Stimulated activated CD4-positive, alpha-beta T cell treated with anti-CD3 and anti-CD28 coated beads, Interleukin-12 subunit alpha, Interleukin-12 subunit beta, amount 100 ng/mL, for 24 hours (primary cell): ENCODE measurements around the gene EIPR1.
A peak's percentile ranks its signal among the peaks of the same experiment; 100 is the strongest.

ENCODE experiments used
- DNase-seq, 2 experiments: peaks; one replicate each; pipeline ENCODE4 v3.0.0-alpha.2; 2020; ENCODE audit warnings: low read depth in 2 of 2

EIPR1 gene

DNA sequence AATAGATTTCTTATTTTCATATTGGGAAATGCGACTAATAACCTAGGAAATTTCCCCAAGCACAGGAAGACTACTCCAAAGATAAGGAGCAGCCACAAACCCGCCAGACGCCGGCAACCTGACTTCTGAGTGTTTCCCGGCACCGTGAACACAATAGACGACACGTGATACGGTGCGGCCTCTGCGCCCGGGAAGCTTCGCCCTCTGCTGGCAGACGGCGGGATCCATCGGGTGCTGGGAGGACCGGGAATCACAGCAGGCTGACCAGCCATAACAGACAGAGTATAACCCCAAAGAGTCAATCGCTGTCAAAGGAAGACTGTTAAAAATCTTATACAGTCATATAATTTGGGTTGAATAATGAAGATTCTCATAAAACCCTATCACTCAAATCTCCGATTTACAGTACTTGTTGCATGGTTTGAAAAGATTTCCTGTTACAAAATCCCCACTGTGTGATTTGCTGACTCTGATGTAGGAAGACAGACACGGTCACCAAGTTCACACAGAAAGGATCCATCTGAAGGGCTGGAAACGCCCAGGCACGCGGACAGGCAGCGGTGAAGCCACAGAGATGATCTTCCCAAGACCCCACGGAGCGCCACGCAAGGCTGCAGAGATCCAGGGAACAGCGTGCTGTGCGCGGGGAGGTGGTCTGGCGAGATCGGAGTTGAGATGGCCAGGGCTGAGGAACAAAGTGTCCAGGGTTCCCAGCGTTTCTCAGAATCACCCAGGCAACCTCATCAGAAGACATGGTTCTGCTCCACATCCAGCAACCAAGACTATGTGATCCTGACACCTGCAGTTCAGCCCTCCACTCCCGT lies 73.8 kb downstream of the EIPR1 start:
- peak; percentile 66 to 74 for DNase-seq

GRCh38 chr2:3302751-3303582 lies 74.7 kb downstream of the EIPR1 start:
- DNase-seq = no peak

- no peak for DNase-seq
Measured at GRCh38 chr2:3302421-3302750, 75.2 kb downstream of the EIPR1 start.

- DNase-seq = no peak
Measured at GRCh38 chr2:3301001-3301400, 76.6 kb downstream of the EIPR1 start.

DNA sequence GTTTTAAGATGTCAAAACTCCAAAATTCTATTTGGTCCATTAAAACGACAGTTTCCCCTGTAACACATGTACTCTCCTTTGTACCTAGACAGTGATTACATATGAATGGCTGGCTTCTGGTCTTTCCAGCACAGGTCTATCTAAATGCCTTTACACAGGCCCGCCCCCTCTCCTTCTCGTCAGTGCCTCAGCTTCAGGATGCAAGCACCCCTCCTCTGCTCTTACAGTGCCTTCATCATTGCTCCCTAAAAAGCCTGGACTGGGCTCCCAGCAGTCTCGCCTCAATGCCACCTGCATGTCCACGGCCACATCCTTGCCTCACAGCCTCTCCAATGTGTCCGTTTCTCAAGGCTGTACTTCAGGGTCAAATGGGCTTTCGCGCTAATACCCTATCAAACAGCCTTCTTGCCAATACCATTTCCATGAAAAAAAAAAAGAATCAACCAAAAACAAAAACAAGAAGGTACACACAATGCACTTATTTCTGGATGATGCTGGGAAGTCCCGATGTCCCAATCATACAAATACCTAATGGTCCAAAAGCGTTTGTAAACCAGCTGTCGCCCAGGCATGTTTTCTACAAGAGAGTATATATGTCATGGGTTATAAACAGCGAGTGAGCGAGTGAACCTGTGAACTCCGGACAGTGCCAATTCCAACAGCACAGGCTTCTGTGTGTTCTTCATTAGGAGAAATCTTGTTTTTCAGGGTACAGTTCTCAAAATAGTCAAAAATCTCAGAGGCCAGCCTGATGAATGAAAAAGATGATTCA lies 77.2 kb downstream of the EIPR1 start:
- no peak for DNase-seq

GRCh38 chr2:3299703-3300102 lies 77.9 kb downstream of the EIPR1 start:
- DNase-seq = no peak

DNA sequence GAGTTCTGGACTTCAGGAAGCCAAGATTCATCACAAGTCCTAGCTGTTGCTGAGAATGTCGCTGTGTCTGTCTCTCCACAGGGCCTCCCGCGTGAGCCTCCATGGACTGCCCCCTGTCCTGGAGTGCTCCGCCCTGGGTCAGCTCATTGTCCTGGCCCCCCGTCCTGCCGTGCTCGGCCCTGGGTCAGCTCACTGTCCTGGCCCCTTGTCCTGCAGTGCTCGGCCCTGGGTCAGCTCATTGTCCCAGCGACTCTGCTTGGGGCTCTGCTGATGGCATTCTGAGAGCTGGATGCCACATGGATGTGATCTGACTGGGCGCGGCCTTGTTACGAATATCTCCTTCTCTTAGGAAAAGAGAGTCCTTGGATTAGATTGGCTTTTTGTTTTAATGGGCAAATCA lies 78.5 kb downstream of the EIPR1 start:
- DNase-seq = no peak

GRCh38 chr2:3298191-3298590 lies 79.4 kb downstream of the EIPR1 start:
- DNase-seq = no peak

- no peak for DNase-seq
Measured at GRCh38 chr2:3297523-3297922, 80.1 kb downstream of the EIPR1 start.

DNA sequence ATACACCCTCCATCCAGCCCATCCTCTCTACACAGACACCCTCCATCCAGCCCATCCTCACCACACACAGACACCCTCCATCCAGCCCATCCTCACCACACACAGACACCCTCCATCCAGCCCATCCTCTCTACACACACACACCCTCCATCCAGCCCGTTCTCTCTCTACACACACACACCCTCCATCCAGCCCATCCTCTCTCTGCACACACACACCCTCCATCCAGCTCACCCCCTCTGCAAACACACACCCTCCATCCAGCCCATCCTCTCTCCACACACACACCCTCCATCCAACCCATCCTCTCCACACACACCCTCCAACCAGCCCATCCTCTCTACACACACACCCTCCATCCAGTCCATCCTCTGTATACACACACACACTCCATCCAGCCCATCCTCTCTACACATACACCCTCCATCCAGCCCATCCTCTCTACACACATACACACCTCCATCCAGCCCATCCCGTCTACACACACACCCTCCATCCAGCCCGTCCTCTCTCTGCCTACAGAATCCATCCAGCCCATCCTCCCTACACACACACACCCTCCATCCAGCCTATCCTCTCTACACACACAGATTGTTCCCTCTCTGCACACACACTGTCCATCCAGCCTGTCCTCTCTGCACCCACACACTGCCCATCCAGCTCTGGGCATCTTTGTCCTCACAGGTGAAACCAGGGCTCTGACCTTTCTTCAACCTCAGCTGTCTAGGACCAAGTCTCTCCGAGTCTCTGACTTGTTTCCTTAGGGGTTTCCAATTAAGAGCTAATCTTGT lies 81.2 kb downstream of the EIPR1 start:
- no peak for DNase-seq

- DNase-seq = no peak
Measured at GRCh38 chr2:3294493-3294892, 83.1 kb downstream of the EIPR1 start.

DNA sequence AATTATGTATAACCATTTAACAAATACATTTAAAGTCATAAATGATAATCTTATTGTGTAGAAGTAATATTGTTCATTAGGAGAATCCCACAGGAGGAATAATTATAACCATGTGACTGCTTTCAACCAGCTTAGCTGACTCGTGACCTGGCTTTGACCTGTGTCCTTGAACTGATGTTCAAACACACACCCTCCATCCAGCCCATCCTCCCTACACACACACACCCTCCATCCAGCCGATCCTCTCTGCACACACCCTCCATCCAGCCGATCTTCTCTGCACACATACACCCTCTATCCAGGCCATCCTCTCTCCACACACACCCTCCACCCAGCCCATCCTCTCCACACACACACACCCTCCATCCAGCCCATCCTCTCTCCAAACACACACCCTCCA lies 83.5 kb downstream of the EIPR1 start:
- no peak for DNase-seq

GRCh38 chr2:3293221-3293620 lies 84.4 kb downstream of the EIPR1 start:
- DNase-seq = no peak

DNA sequence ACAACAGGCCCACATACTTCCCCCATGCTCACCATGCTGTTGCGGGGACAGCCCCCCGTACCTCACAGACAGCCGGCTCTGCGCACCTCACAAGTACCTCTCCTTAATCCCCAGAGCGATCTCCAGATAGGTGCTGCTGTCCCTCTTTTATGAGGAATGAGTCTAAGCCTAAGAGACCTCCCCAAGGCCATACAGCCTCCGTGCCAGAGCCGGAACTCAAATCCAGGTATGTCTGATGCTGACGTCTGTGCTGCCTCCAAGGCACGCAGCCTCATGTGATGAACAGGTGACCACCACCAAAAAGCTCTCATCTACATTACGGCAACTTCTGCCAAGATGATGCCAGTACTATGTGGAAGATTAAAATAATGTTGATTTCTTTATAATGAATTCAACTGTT lies 85.2 kb downstream of the EIPR1 start:
- no peak for DNase-seq

- no peak for DNase-seq
Measured at GRCh38 chr2:3291750-3292149, 85.9 kb downstream of the EIPR1 start.

DNA sequence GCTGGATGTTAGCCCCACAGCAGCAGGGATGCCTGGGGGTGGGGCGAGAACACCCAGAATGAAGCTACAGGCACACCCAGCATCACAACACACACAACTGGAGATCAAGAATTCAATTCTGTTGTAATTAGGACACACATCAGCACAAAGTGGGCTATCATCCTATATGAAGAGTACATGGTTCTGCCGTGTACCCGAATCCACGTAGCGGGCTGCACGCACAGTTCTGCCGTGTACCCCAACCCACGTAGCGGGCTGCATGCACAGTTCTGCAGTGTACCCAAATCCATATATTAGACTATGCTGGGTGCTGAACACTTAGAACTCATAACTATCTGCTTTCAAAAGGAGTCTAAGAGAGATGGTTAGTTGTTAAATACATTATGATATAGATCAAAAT lies 86.5 kb downstream of the EIPR1 start:
- no peak for DNase-seq

GRCh38 chr2:3290655-3291054 lies 87.0 kb downstream of the EIPR1 start:
- no peak for DNase-seq

DNA sequence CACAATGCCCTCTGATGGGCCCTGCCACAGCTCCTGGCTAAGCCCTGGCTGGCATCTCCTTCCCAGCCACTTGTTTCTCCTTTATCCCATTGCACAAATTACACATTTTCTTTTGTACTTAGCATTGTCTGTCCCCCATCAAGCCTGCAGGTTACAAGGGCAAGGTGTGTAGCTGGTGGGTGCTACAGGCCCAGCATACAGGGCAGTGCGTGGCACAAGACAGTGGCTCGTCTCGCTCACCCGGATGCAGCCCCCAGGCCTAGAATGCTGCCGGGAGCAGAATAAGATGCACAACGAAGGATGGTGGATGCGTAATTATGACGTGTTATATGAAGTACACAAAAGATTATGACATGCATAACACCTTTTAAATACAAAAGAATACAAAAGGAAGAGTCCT lies 87.6 kb downstream of the EIPR1 start:
- no peak for DNase-seq

DNA sequence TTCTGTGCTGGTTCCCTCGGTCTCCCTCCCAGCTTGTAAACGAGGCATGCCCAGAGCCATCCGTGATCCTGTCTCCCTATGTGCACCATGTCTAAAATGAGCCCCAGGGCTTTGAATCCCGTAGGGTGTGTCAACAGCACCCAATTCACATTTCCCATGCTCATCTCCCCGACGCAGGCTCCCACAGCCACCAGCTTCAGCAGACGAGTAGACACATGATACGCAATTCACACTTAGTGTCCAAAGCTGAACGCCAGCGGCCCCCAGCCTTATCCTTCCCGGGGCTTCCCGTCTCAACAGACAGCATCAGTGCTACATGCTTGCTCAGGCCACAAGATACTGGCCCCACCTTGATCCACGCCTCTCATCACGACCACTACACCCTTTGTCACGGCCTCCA lies 88.1 kb downstream of the EIPR1 start:
- no peak for DNase-seq

- DNase-seq = no peak
Measured at GRCh38 chr2:3289171-3289515, 88.5 kb downstream of the EIPR1 start.

DNA sequence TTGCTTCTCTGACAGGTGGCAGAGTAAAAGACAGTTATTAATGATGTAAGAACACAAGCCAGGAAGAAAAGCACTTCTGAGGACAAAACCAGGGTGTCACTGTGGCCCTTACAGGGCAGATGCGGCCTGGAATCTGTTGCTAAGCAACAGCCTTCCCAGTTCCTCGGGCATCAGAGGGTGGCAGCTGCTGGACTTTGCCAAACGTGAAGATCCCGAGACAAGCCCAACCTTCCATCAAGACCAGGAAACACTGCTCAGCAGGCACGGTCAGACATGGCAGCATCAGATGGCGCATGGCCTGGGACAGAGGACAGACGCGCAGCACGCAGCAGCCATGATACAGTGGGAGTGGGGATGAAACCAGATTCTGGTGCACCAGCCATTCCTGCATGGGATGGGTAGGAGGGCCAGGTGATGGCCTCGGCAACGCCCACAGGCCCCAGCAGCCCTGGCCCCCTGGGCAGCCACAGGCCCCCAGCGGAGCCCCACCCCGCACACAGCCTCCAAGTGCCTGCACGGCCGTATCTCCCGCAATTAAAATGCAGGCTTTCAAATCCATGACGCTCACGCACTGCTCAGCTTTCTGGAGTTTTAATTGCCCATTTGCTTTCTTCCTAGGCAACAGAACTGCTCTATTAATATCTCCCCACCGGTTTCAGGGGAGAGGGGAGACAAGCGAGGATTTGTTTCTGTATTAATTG lies 89.0 kb downstream of the EIPR1 start:
- DNase-seq = no peak
